ENCODE results near the gene JAG1.

DNA sequence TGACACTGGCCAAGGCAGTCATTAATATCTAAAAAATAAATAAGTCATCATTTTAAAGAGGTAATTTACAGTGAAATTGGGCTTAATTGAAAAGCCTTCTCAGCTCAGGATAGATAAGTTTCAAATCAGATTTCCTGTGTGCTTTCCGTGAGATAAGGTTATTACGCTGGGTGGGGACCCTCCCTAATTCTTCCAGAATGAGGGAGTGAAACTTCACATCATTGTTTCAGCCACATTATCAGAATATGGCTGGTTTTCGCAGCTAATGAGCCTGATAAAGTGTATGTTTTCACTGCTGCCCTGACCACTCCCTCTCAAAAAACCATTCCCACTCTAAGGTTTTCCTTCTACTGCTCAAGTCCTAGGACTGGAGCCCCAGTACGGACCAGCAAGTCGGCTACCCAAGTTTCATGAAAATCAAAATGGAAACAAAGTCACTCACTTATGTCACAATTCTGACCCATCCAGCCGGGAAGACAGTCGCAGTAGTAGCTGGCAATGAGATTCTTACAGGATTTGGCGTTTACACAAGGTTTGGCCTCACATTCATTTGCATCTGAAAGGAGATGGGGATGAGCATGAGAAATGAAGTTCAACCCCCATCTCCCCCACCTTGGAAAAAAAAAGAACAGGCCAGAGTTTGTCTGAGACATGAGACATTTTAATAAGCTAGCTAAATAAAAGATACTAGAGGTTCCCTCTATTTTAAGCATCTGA is 24.6 kb downstream of the JAG1 start:
- TF ChIP-seq EZH2 (IDR thresholded peaks at IDR 0.05; ENCODE audit: low read length, unreplicated experiment), result no peak
- TF ChIP-seq, protein P1, sequence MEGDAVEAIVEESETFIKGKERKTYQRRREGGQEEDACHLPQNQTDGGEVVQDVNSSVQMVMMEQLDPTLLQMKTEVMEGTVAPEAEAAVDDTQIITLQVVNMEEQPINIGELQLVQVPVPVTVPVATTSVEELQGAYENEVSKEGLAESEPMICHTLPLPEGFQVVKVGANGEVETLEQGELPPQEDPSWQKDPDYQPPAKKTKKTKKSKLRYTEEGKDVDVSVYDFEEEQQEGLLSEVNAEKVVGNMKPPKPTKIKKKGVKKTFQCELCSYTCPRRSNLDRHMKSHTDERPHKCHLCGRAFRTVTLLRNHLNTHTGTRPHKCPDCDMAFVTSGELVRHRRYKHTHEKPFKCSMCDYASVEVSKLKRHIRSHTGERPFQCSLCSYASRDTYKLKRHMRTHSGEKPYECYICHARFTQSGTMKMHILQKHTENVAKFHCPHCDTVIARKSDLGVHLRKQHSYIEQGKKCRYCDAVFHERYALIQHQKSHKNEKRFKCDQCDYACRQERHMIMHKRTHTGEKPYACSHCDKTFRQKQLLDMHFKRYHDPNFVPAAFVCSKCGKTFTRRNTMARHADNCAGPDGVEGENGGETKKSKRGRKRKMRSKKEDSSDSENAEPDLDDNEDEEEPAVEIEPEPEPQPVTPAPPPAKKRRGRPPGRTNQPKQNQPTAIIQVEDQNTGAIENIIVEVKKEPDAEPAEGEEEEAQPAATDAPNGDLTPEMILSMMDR (conservative IDR thresholded peaks at IDR 0.05; ENCODE audit: low read depth, low read length), result no peak
- TF ChIP-seq EZH2phosphoT487 (IDR thresholded peaks at IDR 0.05; ENCODE audit: borderline replicate concordance, low read length), result no peak

Measured in PC-3 (cell line).